Activated T-cell treated with anti-CD3 and anti-CD28 coated beads, Interleukin-2, amount 50 U/mL, for 72 hours (primary cell): ENCODE measurements around the gene NUAK1. TPM values are rescaled to one million over a fixed set of nuclear protein-coding genes. Genes with fewer than 3 reads are reported as not detected.

Source experiments
- ATAC-seq, 2 donors: fragments of 150-1000 bp; cut with Tn5 transposase; replicated peaks in 1 of 2; 2 replicates each; pipeline ENCODE4 v1.10.0; 2021; ENCODE audit warnings: moderate library complexity in 2 of 2, mild to moderate bottlenecking in 1 of 2
- DNase-seq, 2 donors: peaks; one replicate each; pipeline ENCODE4 v3.0.0; 2021 to 2022; ENCODE audit warnings: mixed read lengths in 1 of 2
- H3K27ac Mint-ChIP-seq: one replicate; pipeline ENCODE4 v1.8.0; 2022; ENCODE audit warnings: mild to moderate bottlenecking, moderate library complexity, mixed read lengths
- H3K27me3 Mint-ChIP-seq: one replicate; pipeline ENCODE4 v1.8.0; 2022; ENCODE audit warnings: low read depth, mixed read lengths
- H3K36me3 Mint-ChIP-seq, 2 donors: one replicate each; pipeline ENCODE4 v1.8.0; 2022; ENCODE audit warnings: mixed read lengths in 2 of 2, mild to moderate bottlenecking in 1 of 2; ENCODE audit not compliant: insufficient read depth in 2 of 2
- H3K4me1 Mint-ChIP-seq: one replicate; pipeline ENCODE4 v1.8.0; 2022; ENCODE audit warnings: low read depth, mixed read lengths
- H3K4me3 Mint-ChIP-seq, 2 donors: one replicate each; pipeline ENCODE4 v1.8.0; 2022; ENCODE audit warnings: mild to moderate bottlenecking in 2 of 2, mixed read lengths in 2 of 2, moderate library complexity in 2 of 2
- H3K9me3 Mint-ChIP-seq, 2 donors: one replicate each; pipeline ENCODE4 v1.8.0; 2022; ENCODE audit warnings: mixed read lengths in 2 of 2
- total RNA-seq, 2 donors: library from RNA; stranded (reverse); gene quantifications; one replicate each; pipeline ENCODE4 v1.2.3, GENCODE V29; 2022

Gene NUAK1
- total RNA-seq, 2 donors from 2014 or later, result 0.14 TPM

- Mint-ChIP-seq H3K4me1 (no peaks in the 10 kb centered on the region), H3K9me3 (peaks cover 7 to 9% of the 10 kb centered on the region in 2 donors), H3K27me3 (no peaks in the 10 kb centered on the region), H3K27ac (no peak overlapping the region), H3K4me3 (no peak overlapping the region), H3K36me3 (no peaks in the 10 kb centered on the region)
- DNase-seq (no peak), ATAC-seq (no peak)
Measured at GRCh38 chr12:106058256-106059182, 80.2 kb downstream of the NUAK1 start.

GRCh38 chr12:106054049-106054448 is 84.7 kb downstream of the NUAK1 start:
- Mint-ChIP-seq H3K4me3 (no peak overlapping the region), H3K36me3 (no peaks in the 10 kb centered on the region), H3K9me3 (peaks cover 7 to 8% of the 10 kb centered on the region in 2 donors), H3K4me1 (no peaks in the 10 kb centered on the region), H3K27ac (no peak overlapping the region), H3K27me3 (peaks cover 15% of the 10 kb centered on the region)
- DNase-seq (no peak), ATAC-seq (no peak)

GRCh38 chr12:106051853-106052531 is 86.8 kb downstream of the NUAK1 start:
- no peak overlapping the region for H3K4me3 Mint-ChIP-seq
- H3K27me3 Mint-ChIP-seq, result peaks cover 21% of the 10 kb centered on the region
- no peaks in the 10 kb centered on the region for H3K4me1 Mint-ChIP-seq
- no peak for DNase-seq
- H3K27ac Mint-ChIP-seq, result no peak overlapping the region
- peaks cover 7 to 8% of the 10 kb centered on the region in 2 donors for H3K9me3 Mint-ChIP-seq
- no peak for ATAC-seq
- no peaks in the 10 kb centered on the region for H3K36me3 Mint-ChIP-seq

- no peak for ATAC-seq
- Mint-ChIP-seq H3K9me3 (peaks cover 2% of the 10 kb centered on the region in 2 donors), H3K27ac (no peak overlapping the region), H3K36me3 (no peaks in the 10 kb centered on the region), H3K4me1 (no peaks in the 10 kb centered on the region), H3K27me3 (peaks cover 21% of the 10 kb centered on the region), H3K4me3 (no peak overlapping the region)
- no peak for DNase-seq
Measured at GRCh38 chr12:106049546-106049945, 89.2 kb downstream of the NUAK1 start.

GRCh38 chr12:106049105-106049504 is 89.6 kb downstream of the NUAK1 start:
- Mint-ChIP-seq H3K27me3 (peaks cover 21% of the 10 kb centered on the region), H3K9me3 (peaks cover 2% of the 10 kb centered on the region in 2 donors), H3K36me3 (no peaks in the 10 kb centered on the region), H3K27ac (no peak overlapping the region), H3K4me3 (no peak overlapping the region), H3K4me1 (no peaks in the 10 kb centered on the region)
- DNase-seq, result no peak
- ATAC-seq, result no peak

- no peak for ATAC-seq
- no peaks in the 10 kb centered on the region for H3K36me3 Mint-ChIP-seq
- H3K4me1 Mint-ChIP-seq, result no peaks in the 10 kb centered on the region
- DNase-seq, result no peak
- peaks cover 23% of the 10 kb centered on the region for H3K27me3 Mint-ChIP-seq
- no peak overlapping the region for H3K27ac Mint-ChIP-seq
- H3K9me3 Mint-ChIP-seq, result no peaks in the 10 kb centered on the region
- no peak overlapping the region for H3K4me3 Mint-ChIP-seq
Measured at GRCh38 chr12:106048676-106049075, 90.1 kb downstream of the NUAK1 start.

- DNase-seq (no peak), ATAC-seq (no peak)
- Mint-ChIP-seq H3K27ac (no peak overlapping the region), H3K4me3 (no peak overlapping the region), H3K27me3 (peaks cover 29% of the 10 kb centered on the region), H3K36me3 (no peaks in the 10 kb centered on the region), H3K9me3 (no peaks in the 10 kb centered on the region), H3K4me1 (no peaks in the 10 kb centered on the region)
Measured at GRCh38 chr12:106048016-106048415, 90.7 kb downstream of the NUAK1 start.

GRCh38 chr12:106046947-106047346 is 91.8 kb downstream of the NUAK1 start:
- DNase-seq, result no peak
- H3K4me1 Mint-ChIP-seq, result no peaks in the 10 kb centered on the region
- no peaks in the 10 kb centered on the region for H3K36me3 Mint-ChIP-seq
- peaks cover 34% of the 10 kb centered on the region for H3K27me3 Mint-ChIP-seq
- no peak for ATAC-seq
- no peak overlapping the region for H3K27ac Mint-ChIP-seq
- H3K4me3 Mint-ChIP-seq, result no peak overlapping the region
- no peaks in the 10 kb centered on the region for H3K9me3 Mint-ChIP-seq

- Mint-ChIP-seq H3K4me1 (no peaks in the 10 kb centered on the region), H3K9me3 (no peaks in the 10 kb centered on the region), H3K27me3 (peaks cover 28% of the 10 kb centered on the region), H3K4me3 (no peak overlapping the region), H3K27ac (no peak overlapping the region), H3K36me3 (no peaks in the 10 kb centered on the region)
- DNase-seq, result no peak
- ATAC-seq, result no peak
Measured at GRCh38 chr12:106046301-106046846, 92.4 kb downstream of the NUAK1 start.

GRCh38 chr12:106045251-106045674 is 93.5 kb downstream of the NUAK1 start:
- ATAC-seq (no peak), DNase-seq (no peak)
- Mint-ChIP-seq H3K36me3 (no peaks in the 10 kb centered on the region), H3K9me3 (no peaks in the 10 kb centered on the region), H3K27me3 (peaks cover 23% of the 10 kb centered on the region), H3K27ac (no peak overlapping the region), H3K4me3 (no peak overlapping the region), H3K4me1 (no peaks in the 10 kb centered on the region)

- no peak overlapping the region for H3K4me3 Mint-ChIP-seq
- H3K27ac Mint-ChIP-seq, result no peak overlapping the region
- ATAC-seq (no peak), DNase-seq (no peak)
- peaks cover 23% of the 10 kb centered on the region for H3K27me3 Mint-ChIP-seq
- no peaks in the 10 kb centered on the region for H3K4me1 Mint-ChIP-seq
- no peaks in the 10 kb centered on the region for H3K36me3 Mint-ChIP-seq
- H3K9me3 Mint-ChIP-seq, result no peaks in the 10 kb centered on the region
Measured at GRCh38 chr12:106044773-106045172, 94.0 kb downstream of the NUAK1 start.

- Mint-ChIP-seq H3K4me3 (no peak overlapping the region), H3K27ac (peak overlapping the region; percentile 68), H3K4me1 (no peaks in the 10 kb centered on the region), H3K9me3 (peaks cover 0 to 1% of the 10 kb centered on the region in 2 donors), H3K36me3 (no peaks in the 10 kb centered on the region), H3K27me3 (peaks cover 17% of the 10 kb centered on the region)
- ATAC-seq, result no peak
- DNase-seq, result no peak
Measured at GRCh38 chr12:106042037-106042436, 96.7 kb downstream of the NUAK1 start.

- DNase-seq, result no peak
- Mint-ChIP-seq H3K4me1 (no peaks in the 10 kb centered on the region), H3K9me3 (peaks cover 0 to 1% of the 10 kb centered on the region in 2 donors), H3K27ac (no peak overlapping the region), H3K36me3 (no peaks in the 10 kb centered on the region), H3K27me3 (peaks cover 17% of the 10 kb centered on the region), H3K4me3 (no peak overlapping the region)
- no peak for ATAC-seq
Measured at GRCh38 chr12:106040521-106040920, 98.2 kb downstream of the NUAK1 start.
